IPS-NIHi11 (cell line): ENCODE measurements around the gene LPCAT1.

ENCODE experiments used
- DNase-seq: peaks from one replicate; pipeline ENCODE4 v3.0.0; 2012; ENCODE audit warnings: mixed read lengths, low spot score

The LPCAT1 gene

GRCh38 chr5:1444361-1445189, 79.2 kb downstream of the LPCAT1 start:
- DNase-seq: no peak

- DNase-seq: no peak
Observed at GRCh38 chr5:1443991-1444360, 79.8 kb downstream of the LPCAT1 start.

GRCh38 chr5:1443171-1443570, 80.6 kb downstream of the LPCAT1 start:
- no peak for DNase-seq

- no peak for DNase-seq
Observed at GRCh38 chr5:1442222-1443145, 81.3 kb downstream of the LPCAT1 start.

DNA sequence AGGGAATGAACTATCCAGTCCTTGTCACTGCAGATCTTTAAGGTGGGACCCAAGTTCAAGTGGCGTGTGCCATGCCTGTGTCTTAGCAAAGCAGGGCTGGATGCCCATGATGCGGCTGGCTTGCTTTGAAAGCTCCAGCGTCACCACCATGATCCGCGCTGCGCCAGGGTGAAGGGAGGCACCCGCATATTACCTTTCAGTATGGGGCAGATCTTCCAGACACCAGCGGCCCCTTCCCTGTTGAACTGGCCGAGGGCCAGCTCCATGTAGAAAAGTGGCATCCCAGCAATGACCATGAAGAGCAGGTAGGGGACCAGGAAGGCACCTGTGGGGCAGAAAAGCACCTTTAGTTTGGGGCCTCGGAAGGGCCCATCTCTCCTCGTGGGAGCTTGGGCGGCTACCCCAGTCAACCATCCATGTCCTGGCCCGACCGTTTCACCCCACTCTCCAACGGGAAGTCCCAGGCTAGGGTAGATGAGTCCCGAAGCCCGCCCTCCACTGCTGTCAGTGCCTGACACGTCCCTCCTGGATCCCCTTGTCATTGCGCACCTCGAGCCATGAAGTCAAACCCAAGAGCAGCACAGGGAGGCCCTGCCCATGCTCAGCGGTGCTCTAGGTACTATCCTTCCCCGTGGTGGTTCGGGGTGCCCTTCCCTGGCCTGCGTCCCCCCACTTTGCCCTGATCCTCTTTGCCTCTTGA, 82.4 kb downstream of the LPCAT1 start:
- no peak for DNase-seq

GRCh38 chr5:1440098-1440493, 83.7 kb downstream of the LPCAT1 start:
- no peak for DNase-seq

DNA sequence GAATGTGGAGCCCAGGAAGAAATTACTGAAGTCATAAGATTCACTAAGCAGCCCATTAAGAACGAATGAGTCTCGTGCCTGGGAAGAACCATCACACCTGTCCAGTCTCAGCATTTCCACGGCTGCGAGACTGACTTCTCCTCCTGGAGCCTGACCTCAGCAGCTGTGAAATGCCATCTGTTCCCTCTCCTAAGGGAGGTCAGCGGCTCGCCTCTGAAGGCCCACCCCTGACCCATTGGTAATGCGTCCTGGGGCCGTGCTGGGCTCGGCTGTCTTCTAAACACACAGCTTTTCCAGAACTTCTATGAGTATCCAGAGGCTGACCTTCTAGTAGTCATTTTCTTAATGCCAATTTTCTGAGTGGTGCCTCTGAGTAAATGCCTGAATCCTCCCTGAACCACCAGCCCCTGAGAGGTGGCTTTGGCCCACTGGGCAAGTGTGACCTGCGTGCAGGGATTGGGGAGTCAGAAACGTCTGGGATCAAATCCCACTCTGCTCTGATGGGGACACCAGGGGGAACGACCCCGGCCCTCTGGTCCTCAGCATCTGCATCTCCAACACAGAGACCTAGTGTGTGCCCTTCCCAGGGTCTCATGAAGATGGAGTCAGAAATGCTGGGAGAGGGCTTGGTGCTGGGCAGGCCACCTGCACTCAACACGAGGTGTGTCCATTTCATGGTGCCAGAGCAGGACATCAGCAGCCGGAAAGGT, 84.2 kb downstream of the LPCAT1 start:
- DNase-seq: no peak

- no peak for DNase-seq
Observed at GRCh38 chr5:1438871-1439270, 84.9 kb downstream of the LPCAT1 start.

DNA sequence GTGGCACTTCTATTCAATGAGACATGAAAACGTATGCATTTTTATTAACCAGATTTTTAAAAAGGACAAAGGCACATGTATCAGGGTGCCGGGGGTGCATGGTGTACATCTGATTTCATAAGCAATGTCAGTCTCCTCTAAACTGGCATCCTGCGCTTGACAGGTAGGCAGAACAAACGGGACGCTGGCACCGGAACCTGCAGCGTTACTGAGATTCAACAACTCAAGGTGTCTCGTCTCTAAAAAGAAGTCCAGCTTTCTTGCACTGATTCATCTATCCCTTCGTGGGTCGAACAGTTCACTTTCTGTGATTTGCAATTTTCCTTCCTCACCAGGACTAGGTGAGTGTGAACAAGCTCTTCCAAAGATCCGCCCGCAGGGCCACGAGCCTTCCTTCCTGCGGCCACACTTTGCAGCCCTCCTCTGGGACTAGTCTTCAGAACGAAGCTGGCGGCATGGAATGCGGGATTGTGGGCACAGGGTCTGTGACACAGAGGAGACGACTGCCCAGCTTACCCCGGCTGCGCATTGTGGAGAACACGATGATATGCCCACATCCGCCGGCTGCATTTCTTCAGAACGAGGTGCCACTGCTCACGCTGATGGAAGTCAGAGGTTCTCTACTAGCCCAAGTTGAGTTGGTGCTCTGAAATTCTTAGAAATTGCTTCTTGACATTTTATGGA, 85.7 kb downstream of the LPCAT1 start:
- no peak for DNase-seq

DNA sequence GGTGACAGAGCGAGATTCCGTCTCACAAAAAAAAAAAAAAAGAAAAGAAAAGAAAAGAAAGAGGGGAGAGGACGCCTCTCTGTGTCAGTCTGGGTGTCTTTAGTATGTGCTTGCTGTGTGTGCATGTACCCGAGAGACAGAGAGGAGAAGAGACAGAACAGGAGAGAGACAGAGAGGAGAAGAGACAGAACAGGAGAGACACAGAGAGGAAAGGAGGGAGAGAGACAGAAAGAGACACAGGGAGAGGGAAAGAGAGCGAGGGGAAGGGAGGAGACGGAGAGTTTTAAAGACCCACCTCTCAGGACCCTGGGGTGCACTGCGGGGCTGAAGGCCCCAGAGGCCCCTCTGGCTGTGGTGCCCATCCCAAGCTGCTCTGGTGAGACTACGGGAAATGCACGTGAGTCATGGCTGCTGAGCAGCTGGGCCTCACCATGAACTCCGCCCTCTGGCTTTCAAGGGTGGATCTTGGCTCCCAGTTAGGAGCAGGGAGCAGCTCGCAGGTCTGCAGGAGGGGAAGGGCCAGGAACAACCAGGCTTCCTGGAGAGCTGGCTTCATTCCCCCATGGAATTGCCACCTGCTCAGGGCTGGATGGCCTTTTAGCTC, 86.4 kb downstream of the LPCAT1 start:
- peak; percentile 82 for DNase-seq

DNA sequence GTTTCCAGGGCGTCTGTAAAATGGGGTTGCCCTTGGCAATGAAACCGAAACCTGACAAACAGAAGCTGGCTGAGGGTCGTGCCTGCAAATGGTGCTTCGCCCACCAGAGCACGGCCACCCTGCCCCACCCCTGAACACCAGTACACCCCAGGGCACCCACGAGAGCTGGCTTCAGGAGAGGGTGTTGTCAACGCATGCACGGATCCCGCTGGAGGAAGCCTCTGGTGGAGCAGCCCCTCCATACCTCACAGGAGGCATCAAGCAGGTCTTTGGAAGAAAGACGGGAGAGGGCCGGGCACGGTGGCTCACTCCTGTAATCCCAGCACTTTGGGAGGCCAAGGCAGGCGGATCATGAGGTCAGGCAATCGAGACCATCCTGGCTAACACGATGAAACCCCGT, 87.1 kb downstream of the LPCAT1 start:
- no peak for DNase-seq

DNA sequence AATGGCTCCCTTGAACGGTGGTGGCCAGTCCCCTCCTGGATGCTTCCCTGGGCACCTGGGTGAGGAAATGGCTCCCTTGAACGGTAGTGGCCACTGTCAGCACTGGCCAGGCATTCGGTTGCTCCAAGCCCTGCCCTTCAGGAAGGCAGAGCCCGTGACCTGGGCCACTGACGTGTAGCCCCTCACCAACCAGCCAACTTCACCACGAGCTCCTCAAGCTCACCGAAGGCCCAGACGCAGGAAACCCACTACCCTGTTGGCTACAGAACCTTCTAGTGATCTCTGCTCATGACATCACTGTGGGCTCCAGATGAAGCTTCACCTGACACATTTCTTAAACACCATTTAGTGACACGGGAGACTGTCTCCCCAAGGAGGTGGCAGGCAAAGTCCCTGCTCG, 87.7 kb downstream of the LPCAT1 start:
- no peak for DNase-seq

DNA sequence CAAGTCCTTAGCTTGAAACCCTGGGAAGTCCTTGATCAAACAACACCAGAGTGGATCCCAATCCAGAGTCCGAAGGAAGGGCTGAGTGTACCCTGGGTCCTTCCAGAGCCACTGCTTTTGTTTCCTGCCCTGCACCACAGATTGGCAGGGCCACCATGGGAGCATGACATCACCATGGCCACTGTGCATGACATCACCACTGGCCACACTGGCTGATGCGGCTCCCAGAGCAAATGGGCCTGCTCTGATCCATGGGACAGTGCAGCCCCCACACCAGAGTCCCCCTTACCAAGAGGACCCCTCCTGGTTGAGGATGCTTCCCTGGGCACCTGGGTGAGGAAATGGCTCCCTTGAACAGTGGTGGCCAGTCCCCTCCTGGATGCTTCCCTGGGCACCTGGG, 88.4 kb downstream of the LPCAT1 start:
- DNase-seq: no peak

- no peak for DNase-seq
Observed at GRCh38 chr5:1432296-1432695, 91.5 kb downstream of the LPCAT1 start.

- DNase-seq: no peak
Observed at GRCh38 chr5:1431896-1432295, 91.9 kb downstream of the LPCAT1 start.

DNA sequence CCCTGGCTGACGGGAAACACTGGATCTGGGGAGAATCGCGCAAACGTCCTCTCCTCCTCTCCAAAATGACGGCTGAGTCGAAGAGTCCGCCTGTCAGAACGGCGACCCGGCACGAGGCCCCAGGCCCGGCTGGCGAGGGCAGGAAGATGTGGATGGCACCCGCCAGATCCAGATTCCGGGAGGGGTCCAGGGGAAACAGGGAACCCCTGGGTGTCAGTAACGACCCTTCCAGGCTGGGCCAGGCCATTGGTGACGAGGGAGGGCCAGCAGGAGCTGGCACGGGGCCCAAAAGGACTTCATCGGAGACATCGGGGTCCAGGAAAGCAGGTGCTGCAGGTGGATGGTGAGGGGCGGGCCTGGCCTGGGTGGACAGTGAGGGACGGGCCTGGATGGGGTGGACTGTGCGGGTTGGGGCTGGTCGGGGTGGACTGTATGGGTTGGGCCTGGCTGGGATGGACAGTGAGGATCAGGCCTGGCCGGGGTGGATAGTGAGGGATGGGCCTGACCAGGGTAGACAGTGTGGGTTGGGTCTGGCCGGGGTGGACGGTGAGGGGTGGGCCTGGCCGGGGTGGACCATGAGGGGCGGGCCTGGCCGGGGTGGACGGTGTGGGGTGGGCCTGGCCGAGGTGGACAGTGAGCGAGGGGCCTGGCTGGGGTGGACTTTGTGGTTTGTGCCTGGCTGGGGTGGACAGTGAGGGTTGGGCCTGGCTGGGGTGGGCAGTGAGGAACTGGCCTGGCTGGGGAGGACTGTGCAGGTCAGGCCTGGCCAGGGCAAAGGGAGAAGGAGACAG, 92.5 kb downstream of the LPCAT1 start:
- DNase-seq: no peak

DNA sequence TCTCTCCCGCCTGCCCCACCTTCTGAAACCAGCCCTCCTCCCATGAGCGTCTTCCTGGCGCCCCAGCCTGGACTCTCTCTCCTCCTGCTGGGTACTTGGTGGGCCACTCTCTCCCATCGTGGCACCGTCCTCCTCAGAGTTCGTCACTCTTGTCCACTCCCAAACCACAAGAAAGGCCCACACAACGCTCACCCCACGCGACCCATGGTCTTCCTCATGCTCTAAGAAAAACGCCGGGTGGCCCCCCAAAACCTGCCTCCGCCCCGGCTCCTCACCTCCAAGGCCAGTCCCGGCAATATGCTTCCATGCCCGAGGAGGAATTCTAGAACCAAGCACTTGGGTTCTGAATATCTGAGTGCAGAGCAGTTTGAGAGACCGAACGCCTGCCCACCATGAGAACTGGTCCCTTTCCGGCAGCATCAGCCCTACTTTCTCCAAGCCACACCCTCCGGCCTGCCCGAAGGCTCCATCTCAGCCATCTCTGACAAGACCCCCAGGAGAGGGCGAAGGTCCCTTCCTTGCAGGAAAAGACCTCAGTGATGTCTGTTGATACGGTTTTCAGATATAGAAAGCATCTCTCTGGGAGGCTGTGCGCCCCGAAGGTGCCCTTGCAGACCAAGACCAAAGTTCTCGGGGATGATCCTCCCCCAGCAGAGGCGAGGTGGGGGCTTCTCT, 93.5 kb downstream of the LPCAT1 start:
- DNase-seq: no peak

GRCh38 chr5:1429496-1429895, 94.3 kb downstream of the LPCAT1 start:
- no peak for DNase-seq

DNA sequence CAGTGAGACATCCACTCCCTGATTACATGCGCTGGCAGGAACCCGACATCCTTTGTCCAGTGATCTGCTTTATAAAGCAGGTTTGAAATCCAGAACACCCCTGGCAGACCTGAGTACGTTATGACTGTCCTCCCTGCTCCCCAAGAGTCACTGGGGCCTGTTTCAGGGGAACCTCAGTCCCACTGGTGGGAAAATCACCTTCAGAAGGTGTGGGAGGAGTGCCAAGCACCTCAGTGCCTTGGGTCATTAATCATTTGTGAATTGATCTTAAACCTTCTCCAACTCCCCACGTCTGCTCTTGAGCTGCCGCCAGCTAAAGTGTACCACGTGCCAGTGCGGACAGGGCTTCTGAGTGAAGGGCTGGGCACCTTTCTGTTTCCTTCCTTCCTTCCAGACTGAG, 94.7 kb downstream of the LPCAT1 start:
- no peak for DNase-seq

DNA sequence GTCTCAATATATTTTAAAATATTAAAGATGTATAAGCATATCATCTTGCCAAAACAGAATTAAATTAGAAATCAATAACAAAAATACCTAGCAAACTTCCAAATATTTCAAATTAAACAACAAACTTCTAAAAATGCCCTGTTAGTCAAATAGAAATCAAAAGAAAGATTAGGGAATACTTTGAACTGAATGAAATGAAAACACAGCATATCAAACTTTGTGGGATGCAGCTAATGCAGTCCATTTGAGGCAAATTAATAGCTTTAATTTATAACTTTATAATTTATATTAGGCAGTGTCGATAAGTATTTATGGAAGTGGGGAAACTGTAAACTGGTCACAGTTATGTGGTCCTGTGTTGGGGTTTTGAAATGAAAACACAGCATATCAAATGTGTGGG, 95.7 kb downstream of the LPCAT1 start:
- no peak for DNase-seq
